Measurements from ENCODE around the gene COP1.
A peak's percentile ranks its signal among the peaks of the same experiment; 100 is the strongest.

DNA sequence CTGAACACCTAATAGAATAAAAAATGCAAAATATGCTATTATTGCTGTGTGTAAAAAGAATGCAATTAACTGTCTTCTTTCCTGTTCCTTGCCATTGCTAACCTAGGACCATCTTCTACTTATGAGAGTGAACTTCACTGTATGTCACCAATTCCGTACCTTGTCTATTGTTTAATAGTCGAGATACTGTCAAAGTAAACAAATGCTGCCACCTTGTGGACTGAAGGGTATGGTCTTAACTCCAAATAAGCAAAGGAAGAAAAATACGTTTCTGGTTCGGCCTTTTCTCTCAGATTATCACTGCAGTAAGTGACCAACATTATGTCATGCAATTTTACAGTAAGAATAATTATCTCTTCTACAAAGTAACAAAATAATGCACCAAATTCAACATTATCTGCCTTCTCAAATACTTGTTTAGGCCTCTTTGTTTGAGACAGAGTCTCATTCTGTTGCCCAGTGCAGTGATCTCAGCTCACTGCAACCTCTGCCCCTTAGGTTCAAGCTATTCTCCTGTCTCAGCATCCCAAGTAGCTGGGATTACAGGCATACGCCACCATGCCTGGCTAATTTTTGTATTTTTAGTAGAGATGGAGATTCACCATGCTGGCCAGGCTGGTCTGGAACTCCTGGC, 133.4 kb downstream of the COP1 start:
- TF ChIP-seq, protein P1, sequence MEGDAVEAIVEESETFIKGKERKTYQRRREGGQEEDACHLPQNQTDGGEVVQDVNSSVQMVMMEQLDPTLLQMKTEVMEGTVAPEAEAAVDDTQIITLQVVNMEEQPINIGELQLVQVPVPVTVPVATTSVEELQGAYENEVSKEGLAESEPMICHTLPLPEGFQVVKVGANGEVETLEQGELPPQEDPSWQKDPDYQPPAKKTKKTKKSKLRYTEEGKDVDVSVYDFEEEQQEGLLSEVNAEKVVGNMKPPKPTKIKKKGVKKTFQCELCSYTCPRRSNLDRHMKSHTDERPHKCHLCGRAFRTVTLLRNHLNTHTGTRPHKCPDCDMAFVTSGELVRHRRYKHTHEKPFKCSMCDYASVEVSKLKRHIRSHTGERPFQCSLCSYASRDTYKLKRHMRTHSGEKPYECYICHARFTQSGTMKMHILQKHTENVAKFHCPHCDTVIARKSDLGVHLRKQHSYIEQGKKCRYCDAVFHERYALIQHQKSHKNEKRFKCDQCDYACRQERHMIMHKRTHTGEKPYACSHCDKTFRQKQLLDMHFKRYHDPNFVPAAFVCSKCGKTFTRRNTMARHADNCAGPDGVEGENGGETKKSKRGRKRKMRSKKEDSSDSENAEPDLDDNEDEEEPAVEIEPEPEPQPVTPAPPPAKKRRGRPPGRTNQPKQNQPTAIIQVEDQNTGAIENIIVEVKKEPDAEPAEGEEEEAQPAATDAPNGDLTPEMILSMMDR (IDR thresholded peaks at IDR 0.05) = peak; percentile 15 to 41 (median 32)
- peak in 1 of 2 donors; percentile 9 for TF ChIP-seq POLR2AphosphoS5 (IDR thresholded peaks at IDR 0.05; ENCODE audit: insufficient read depth in 1 of 2, low read depth in 1 of 2)
- TF ChIP-seq POLR2A (IDR thresholded peaks at IDR 0.05) = no peak

Data from vagina (tissue), 2 donors.